HG03280 (cell line): ENCODE data around the gene LTBP3.

Experiments used
- ATAC-seq: cut with Tn5 transposase; IDR thresholded peaks from one replicate; pipeline ENCODE4 v1.9.1; 2021; ENCODE audit warnings: mild to moderate bottlenecking, moderate library complexity; ENCODE audit not compliant: unreplicated experiment

LTBP3 gene

DNA sequence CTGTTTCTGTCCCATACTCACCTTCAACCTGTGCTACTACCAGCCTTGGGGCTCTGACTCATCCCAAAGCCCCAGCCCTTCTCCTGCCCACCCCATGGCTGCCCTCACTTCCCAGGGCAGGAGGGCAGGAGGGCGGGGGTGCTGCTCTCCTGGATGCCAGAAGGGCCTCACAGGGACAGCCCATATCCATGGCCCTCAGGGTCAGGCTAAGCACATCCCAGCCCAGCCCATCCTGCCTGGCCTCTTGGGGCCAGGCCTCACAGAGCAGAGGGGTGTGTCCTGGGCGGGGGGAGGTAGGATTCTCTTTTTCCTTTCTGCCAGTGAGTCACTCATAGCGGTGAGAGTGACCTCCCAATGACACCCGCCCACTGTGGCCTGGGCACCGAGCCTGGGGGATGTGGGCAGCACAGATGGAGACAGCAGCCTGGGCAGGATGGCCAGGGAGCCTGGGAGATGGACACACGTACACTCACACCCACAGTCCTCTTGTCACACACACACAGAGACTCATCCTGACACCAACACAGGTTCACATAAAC is 2.4 kb downstream of the LTBP3 start:
- ATAC-seq: no peak

DNA sequence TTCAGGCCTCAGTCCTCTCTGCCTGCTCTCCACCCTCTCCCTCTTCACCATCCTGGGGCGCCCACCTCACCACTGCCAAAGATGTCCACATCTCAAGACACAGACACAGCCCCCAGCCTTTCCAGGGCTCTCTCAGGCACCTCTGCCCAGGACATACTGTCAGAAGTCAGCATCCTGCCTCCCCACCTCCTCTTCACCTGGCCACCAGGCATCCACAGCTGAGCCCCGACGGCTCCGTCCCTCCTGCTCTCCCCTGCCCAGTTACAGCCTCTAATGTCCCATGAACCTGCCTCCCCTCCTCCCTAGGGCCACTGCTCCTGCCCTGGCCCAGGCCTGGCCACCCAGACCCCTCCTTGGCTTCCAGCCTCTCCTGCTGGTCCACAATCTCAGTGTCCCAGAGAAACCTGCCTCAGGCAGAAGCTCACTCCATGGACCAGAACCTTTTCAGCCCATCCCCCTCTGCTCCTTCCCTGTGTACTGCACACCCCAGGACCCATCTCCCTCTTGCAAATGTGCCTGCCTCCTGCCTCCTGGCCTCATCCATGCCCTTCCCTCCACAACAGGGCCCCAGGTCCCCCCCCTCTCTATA is 3.2 kb downstream of the LTBP3 start:
- no peak for ATAC-seq

DNA sequence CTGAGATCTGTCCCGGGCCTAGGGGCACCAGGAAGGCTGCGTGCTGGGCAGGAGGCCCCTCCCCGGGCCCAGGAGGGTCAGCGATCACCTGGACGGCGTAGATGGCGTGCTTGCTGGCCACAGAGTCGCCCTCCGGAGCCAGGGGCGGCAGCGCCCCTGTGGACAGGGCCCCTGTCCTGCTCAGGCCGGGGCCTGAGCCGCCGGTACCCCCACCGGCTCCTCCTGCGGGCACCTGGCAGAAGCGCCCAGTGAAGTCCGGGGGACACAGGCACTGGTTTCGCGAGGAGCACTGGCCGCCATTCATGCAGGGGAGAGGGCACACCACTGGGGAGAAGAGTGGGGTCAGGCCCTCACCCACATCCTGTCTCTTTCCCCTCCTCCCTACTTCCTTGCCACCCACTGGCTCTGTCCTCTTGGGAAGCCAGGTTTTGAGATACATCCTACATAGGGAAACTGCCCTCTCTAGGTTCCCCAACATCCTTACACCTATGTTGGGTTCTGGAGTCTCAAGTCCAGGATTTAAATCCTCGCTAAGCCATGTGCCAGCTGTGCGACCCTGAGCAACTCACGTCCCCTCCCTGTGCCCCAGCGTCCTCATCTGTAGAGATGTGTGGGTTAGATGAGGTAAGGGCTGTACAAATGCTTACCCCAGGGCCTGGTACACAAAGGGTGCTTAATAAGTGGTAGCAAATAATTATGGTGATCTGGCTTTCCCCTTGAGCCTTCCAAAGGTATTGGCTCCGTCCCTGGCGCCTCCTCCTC is 3.9 kb downstream of the LTBP3 start:
- no peak for ATAC-seq

DNA sequence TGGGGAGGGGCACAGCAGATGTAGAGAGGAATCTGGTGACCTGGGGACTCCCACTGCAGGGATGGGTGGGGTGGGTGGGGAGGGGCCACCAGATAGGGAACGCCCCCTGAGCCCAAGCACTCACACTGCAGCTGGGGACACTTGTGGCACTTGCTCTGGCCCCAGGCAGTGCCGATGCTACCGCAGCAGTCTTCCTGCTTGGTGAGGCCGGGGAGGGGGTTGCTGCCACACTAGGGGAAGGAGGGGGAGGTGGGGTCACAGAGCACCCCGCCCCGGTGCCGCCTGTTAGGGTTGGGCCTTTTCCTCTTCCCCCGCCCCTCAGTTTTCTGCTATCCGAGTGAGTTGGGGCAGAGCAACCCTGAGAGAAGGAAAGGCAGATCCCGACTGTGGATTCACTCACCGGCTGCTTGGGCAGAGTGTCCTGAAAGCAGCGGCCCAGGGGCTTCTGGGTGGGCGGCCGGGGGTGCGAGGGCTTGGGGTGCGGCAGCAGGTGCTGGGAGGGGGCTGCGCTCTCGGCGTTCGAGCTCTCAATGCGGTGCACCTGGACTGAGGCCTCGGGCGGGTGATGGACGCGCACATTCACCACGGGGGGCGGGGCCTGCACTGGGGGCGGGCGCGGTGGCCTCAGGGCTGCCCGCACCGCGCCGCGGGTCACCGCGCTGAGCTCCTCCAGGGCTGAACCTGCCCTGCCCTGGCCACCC is 4.7 kb downstream of the LTBP3 start:
- no peak for ATAC-seq

DNA sequence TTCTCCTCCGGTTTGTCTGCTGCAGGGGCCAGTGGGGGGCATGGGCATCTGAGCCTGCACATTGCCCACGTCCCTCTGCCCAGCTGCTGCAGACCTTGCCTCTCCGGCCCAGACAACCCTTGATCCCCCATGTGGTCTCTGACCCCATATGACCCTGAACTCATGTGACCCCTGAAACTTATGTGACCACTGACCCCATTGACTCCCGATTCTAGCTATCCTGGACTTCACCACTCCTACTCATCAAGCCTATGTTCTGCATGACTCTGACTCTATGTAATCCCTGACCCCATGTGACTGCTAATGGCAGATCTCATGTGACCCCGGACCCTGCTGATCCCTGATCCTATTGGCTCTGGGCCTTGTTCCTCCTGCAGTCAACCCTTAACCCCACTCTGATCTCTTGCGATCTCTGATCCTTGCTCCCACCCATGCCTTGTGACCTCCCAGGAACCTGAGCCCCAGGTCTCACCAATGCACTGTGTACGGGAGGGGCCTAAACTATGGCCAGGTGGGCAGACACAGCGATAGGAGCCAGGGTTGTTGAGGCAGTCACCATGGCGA is 5.7 kb downstream of the LTBP3 start:
- ATAC-seq: no peak

DNA sequence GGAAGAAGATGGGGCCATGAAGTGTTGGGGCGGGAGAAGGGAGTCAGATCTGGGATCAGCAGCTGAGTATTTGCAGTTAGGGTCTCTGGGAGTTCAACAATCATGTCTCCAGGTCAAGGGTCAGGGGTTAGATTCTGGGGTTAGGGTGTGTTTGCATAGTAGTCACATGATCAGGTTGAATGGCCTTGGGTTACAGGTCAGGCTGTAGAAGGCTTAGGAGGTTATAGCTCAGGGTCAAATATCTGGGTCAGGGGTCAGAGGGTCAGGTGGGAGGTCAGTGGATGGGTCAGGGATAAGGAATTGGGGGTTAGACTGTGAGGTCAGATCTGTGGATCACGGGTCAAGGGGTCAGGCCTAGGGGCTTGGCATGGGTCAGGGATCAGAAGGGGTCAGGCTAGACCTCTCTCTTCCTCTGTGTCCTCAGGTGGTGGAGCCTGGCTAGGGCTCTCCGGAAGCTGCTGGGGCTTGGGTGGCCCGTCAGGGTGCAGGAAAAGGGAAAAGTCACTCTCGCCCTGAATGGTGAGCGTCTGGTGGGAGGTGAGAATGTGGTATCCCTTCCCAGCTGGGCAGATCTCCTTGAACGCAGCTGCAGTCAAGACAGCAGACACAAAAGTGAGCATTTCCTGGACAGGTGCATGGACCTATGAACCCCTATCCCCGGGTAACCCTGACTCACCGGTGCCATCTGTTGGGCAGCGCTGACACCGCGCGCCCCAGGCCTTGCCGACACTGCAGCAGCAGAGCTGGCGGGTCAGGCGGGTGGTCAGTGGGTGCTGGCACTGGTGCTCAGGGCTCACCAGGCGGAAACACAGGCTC is 6.4 kb downstream of the LTBP3 start:
- no peak for ATAC-seq

DNA sequence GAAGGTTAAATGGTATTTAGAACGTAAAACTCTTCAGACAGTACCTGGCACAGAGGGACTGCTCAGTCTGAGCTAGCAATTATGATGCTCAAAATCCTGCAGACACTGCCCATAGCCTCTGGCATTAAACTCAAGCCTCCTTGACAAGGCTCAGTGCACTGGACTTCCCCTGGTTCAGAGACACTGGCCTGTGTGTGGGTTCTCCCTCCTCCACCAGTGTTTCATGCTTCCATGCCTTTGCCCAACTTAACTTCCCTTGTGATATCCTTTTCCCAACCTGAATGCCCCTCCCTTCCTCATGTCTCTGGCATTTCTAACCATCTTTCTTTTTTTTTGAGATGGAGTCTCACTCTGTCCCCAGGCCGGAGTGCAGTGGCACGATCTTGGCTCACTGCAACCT is 9.1 kb downstream of the LTBP3 start:
- no peak for ATAC-seq

DNA sequence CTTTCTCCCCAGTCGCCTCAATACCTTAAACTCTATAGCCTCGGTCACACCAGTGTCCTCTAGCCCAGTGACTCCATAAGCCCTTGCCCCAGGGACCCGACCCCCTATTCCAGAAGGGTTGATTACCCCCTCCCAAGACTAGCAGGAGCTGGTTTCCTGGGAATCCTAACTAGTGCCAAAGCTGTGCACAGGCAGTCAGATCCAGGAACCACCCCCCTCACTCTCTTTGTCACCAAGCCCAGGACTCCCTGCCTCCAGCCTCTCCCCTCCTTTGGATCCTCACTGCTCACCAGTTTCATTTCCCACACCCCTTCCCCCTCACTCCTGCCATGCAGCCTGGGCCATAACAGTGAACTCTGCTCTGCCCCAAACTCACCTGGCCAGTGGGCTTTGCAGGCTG is 9.8 kb downstream of the LTBP3 start:
- no peak for ATAC-seq

DNA sequence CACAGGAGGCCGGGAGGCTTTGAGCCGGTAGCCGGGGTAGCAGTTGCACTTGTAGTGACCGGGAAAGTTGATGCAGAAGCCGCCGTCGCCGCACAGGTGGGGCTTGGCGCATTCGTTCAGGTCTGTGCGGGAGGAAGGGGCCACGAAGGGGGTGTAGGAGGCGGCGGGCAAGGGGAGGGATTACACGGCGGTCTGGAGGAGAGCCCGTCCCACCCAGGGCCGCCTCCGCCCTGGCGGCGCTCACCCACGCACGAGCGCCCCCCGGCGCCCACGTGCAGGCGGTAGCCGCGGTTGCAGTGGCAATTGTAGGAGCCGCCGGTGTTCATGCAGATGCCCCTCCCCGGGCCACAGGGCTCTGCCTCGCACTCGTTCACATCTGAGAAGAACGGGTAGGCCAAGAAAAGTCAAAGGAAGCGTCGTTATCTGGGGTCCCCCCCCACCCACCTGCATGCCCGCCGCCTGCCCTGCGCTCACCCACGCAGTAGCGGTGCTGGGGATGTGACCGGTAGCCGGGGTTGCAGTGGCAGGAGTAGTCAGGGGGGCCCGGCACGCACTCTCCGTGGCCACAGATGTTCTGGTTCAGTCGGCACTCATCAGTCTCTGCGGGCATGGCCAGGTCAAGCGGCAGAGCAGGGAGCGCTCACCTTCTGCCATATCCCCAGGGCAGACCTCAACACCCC is 10.6 kb downstream of the LTBP3 start:
- ATAC-seq: no peak

DNA sequence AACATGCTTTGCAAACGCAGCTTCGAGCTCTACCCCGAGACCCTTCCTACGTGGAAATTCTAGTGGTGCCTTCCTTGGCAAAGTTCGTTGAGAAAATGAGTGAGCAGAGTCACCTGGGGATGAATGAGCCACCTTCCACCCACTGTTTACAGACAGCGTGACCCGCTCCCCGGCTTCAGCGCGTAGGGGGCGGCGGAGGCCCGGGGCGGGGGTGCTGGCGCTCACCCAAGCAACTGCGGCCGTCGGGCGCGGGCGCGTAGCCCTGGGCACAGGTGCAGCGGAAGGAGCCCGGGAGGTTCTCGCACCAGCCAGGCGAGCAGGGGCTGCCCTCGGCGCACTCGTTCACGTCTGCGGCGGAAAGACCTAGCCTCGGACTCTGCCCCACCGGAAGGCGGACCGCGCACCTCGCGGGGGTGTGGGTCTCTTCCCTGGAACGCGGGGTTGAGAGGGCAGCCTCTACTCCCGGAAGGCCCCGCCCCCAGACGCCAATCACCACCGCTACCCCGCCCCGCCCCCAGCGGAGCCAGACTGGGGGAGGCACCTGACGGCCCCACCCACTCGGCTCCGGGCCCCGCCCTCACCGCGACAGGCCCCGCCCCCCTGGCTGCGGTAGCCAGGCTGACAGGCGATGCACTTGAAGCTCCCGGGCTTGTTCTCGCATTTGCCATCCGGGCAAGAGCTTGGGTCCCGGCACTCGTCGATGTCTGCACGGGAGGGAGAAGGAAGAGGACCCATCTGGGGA is 11.8 kb downstream of the LTBP3 start:
- peak; percentile 67 for ATAC-seq

DNA sequence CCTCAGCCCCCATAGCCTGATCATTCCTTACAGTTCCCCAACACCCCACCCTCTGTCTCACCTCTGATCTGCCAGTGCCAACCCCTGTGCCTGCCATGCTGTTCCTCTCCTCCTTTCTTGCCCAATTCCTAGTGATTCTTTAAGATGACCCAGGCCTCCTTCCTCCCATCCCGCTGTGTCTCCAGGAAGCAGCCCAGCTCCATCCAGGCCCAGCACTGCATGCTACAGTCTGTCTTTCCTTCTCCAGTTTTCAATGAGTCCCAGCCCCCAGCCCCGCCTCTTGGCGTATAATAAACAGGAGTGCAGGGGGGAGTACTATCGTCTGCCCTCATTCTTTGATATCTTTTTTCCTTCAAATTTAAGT is 12.3 kb downstream of the LTBP3 start:
- no peak for ATAC-seq

DNA sequence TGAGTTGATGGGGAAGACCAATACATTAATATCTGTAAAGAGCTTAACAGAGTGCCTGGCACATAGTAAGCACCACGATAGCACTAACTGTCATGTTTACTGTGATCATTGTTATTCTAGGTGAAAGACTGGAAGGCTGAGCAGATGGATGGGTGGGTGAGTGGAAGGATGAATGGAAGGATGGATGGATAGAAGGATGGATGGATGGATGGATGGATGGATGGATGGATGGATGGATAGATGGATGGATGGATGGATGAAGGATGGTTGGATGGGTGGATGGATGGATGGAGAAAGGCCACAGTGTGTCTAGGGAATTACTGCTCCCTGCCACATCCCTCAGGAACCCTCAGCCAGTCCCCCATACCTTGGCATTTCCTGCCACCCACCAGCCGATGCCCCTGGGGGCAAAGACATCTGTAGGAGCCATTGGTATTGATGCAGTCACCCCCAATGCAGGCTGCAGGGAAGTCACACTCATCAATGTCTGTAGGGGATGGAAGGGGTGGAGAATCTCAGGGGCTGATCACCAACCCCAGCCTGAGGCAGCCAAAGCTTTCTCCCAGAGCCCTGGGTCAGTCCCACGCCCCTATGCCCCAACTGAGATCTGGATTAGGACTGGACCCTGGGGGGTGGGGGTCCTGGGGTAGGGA is 15.3 kb downstream of the LTBP3 start:
- ATAC-seq: no peak

DNA sequence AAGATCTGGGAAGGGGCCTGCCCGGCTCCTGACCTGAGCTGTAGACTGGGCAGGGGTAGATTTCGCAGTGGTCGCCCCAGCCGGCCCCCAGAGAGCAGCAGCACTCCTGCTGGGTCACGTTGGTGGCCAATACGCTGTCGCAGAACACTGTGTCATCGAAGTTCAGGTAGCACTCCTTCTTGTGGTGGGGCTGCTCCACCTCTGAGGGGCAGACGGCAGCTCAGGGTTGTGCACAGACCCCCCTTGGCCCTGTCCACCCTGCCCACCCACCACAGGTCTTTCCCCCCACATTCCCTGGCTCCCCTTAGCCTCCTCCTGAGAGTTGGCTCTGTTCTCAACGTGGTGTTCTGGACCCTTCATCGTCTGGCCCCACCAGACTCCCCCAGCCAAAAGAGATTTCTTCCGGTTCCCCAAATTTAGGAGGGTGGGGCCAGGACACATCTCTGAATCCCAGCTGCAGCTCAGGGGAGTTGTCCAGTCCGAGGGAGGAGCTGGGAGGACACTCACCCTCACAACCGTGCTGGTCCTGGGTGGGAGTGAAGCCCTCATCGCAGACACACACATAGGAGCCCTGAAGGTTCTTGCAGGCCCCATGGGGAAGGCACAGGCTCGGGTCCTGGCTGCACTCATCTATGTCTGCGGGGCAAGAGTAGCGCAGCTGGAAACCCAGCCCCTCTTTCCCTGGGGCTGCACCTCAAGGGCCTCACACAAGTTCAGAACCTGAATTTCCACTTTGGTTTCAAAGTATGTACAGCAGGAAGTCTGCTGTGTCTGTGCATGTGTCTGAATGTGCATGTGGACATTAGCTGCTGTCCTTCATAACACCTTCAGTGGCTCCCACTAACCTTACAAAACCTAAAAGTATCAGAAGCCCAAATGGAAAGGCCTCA is 16.8 kb downstream of the LTBP3 start:
- ATAC-seq: no peak

DNA sequence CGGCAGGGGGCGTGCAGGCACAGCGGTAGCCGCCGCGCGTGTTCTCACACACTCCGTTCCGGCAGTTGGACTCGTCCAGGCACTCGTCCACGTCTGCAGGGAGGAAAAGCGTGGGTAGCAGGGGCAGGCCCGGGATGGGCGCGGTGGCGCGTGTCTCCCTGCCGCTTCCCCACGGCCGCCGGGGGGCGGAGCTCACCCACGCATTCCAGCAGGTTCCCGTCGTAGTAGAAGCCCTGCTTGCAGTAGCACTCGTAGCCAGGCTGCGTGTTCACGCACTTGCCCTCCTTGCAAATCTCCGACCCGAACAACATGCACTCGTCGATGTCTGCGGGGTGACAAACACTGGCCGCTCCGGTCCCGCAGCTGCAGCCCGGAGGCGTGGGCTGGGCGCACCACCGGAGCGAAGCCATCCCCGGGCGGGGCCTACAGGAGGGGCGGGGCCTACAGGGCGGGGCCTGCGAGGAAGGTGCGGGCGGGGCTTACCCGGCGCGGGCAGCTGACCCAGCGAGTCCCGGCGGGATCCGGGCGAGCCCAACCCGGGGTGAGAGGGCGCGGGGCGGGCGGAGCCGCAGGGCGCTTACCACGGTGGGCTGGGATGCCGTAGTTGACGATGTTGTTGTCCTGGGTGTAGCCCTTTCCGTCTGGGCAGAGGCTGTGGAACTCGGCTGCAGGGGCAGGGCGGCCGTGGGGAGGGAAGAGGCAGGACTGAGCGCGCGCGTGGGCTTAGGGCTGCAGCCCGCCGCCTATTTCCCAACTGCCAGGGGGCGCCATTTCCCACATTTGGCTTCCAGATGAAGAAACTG is 17.7 kb downstream of the LTBP3 start:
- ATAC-seq: peak; percentile 69

DNA sequence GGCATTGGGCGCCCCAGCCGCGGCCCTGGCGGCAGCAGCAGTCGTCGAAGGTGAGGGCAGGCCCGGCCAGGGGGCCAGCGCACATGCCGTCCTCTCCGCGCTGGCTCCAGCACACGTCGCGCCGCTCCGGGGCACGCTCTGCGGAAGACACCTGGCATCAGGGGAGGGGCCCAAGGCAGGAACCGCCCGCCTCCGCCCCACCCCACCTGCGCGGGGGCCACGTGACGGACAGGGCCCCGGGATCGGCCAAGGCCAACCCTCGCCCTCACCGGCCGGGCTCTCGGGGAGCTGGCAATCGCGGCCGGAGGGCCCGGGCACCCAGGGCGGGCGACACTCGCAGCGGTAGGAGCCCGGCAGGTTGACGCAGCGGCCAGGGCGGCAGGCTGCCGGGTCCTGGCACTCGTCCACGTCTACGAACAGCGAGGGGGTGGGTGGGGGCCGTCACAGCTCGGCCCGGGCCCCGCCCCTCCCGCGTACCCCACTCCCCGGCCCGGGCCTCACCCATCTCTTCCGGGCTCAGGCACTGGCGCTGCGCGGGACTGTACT is 18.3 kb downstream of the LTBP3 start:
- peak; percentile 65 for ATAC-seq

DNA sequence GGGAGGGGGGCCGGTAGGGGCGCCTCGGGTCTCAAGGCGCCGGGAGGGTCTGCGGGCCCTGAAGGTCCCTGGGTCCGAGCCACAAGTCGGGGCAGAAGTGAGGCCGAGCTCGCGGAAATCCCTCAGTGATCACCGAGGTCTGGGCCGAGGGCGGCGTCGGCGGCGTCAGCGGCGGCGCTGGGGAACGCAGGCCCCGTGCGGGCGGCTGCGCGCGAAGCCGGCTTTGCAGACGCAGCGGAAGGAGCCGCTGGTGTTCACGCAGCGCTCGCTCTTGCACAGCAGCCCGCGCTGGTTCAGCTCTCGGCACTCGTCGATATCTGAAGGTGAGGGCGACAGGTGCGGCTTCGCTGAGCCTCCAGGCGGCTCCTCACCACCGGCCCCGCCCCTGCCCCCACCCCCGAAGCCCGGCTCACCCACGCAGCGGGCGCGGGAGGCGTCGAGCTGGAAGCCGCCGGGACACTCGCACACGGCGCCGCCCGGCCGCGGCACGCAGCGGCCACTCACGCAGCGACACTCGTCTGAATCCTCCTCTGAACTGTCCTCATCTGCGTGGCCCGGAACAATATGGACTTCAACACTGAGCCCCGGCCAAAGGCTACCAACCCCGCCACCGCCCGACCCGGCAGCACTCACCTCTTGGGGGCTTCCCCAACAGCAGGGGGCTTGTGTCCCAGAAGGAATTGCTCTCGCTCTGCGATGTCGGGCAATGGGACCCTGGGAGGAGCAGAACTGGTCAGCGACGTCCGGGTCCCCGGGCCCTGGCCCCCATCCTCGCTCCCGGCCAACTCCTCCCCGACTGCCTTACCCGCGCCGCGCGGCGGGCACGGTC is 19.0 kb downstream of the LTBP3 start:
- no peak for ATAC-seq
